Measurements from ENCODE around the gene RAD51B. TPM values are rescaled to one million over a fixed set of nuclear protein-coding genes. Genes with fewer than 3 reads are reported as not detected.
"Not testable (repeated sequence)": the region's sequence is repeated elsewhere in the genome, so short reads cannot be mapped to it uniquely, and the experiment has no call there.

The RAD51B gene
- total RNA-seq, 1 experiment from 2014 or later = 13.3 TPM

DNA sequence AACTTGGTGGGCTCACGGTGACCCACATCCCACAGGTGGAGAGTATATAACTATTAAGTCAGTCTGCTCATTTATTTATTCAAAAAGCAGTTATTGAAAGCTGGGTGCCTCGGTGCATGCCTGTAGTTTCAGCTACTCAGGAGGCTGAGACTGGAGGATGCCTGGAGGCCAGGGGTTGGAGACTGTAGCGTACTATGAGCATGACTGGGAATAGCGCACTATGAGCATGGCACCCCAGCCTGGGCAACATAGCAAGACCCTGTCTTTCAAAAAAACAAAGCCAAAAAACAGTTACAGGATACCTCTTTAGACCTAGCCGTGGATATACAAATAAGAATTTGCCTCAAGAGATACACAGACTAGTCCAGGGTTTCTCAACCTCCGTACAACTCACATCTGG lies 833.5 kb downstream of the RAD51B start:
- Histone ChIP-seq H3K9me3 (replicated peaks) (no peaks in the 10 kb centered on the region), H3K4me1 (peaks cover 44% of the 10 kb centered on the region), H3K27me3 (no peaks in the 10 kb centered on the region), H3K27ac (no peak overlapping the region), H3K4me3 (no peak overlapping the region), H3K36me3 (no peaks in the 10 kb centered on the region)
- DNase-seq = no peak

- Histone ChIP-seq H3K9me3 (replicated peaks) (no peaks in the 10 kb centered on the region), H3K4me3 (no peak overlapping the region), H3K27me3 (no peaks in the 10 kb centered on the region), H3K27ac (peak overlapping the region; percentile 93), H3K4me1 (peaks cover 51% of the 10 kb centered on the region), H3K36me3 (no peaks in the 10 kb centered on the region)
- no peak for DNase-seq
Observed at GRCh38 chr14:68653804-68654203, 834.2 kb downstream of the RAD51B start.

DNA sequence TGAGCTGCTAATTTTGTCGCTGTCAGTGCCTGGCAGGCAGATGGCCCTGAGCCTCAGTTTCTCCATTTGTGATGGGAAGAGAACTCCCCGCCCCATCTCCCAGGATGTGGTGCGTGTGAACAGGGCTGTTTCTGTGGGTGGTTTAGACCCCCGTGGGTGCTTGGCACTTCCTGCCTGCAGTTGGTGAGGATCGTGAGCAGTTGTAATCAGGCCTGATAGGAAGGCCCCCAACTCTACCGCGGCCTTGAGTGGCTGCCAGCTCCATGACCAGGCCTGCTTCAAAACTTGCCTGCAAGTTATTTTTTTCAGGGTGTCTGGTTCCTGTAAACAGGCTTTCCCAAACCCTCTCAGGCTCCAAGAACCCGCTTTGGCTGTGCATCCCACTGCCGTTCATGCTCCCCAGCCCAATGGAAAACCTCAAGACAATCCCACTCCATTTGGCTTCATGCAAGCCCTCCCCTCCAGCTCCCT lies 834.9 kb downstream of the RAD51B start:
- peaks cover 58% of the 10 kb centered on the region for H3K4me1 ChIP-seq
- peak overlapping the region; percentile 93 for H3K27ac ChIP-seq
- no peaks in the 10 kb centered on the region for H3K9me3 ChIP-seq (replicated peaks)
- no peaks in the 10 kb centered on the region for H3K36me3 ChIP-seq
- DNase-seq = peak; percentile 70 to 81
- H3K4me3 ChIP-seq = 0 out of 2 replicates have a peak overlapping the region, but pooled peaks have one; percentile 1
- no peaks in the 10 kb centered on the region for H3K27me3 ChIP-seq

- peak; percentile 96 to 98 for DNase-seq
- no peaks in the 10 kb centered on the region for H3K27me3 ChIP-seq
- H3K4me1 ChIP-seq = peaks cover 60% of the 10 kb centered on the region
- peak overlapping the region; percentile 93 for H3K27ac ChIP-seq
- no peaks in the 10 kb centered on the region for H3K36me3 ChIP-seq
- no peaks in the 10 kb centered on the region for H3K9me3 ChIP-seq (replicated peaks)
- peak overlapping the region; percentile 47 for H3K4me3 ChIP-seq
Observed at GRCh38 chr14:68655021-68655831, 835.6 kb downstream of the RAD51B start.

- Histone ChIP-seq H3K36me3 (no peaks in the 10 kb centered on the region), H3K4me3 (peak overlapping the region; percentile 47), H3K9me3 (replicated peaks) (no peaks in the 10 kb centered on the region), H3K27me3 (no peaks in the 10 kb centered on the region), H3K4me1 (peaks cover 56% of the 10 kb centered on the region), H3K27ac (peak overlapping the region; percentile 93)
- peak; percentile 36 to 53 for DNase-seq
Observed at GRCh38 chr14:68655911-68656316, 836.3 kb downstream of the RAD51B start.

DNA sequence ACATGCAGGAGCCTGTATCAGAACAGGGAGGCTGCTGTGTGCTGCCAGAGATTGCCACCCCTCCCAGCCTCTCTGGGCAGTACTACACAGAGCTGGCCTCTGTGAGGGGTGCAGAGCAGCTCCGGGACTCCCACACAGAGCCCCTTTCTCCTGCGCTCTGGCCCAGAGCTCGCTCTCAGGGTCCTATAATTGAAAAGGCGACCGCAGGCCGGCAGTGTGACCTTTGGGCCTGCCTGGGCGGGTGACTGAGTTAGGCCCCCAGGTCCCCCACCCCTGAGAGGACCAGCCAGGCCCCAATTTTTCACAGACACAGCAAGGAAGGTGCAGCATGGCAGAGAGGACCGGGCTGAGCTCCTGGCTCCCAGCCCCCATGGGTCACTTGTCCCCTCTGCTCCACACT lies 836.9 kb downstream of the RAD51B start:
- H3K9me3 ChIP-seq (replicated peaks) = no peaks in the 10 kb centered on the region

DNA sequence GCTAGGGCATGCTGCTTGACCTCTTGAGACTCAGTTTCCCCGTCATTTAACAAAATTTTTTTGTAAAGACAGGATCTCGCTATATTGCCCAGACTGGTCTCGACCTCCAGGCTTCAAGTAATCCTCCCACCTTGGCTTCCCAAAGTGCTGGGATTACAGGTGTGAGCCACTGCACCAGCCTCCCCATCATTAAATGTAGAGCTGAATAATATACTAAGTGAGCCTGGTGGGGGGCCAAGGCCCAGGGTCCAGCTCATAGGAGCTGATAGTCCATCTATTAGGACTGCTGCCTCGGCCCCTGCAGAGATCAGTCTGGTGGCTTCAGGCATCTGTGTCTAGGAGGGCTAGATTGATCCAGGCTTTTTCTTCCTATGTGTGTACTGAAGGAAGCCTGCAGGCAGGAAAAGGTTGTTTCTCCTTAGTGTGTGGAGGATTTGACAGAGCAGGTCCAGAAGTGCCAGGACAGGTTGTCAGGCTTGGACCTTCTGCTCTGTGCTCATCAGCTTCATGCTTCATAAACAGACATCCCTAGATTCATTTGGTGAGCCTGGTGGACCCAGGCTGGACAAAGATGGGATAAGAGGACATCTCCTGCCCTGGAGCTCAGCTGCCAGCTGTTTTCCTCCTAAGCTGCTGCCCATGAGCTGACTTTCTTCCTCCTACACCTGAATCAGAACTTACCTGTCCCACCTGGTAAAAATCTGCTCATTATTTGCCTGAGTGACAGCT lies 837.9 kb downstream of the RAD51B start:
- Histone ChIP-seq H3K9me3 (replicated peaks) (no peaks in the 10 kb centered on the region), H3K36me3 (no peaks in the 10 kb centered on the region), H3K27ac (no peak overlapping the region), H3K4me3 (no peak overlapping the region), H3K27me3 (no peaks in the 10 kb centered on the region), H3K4me1 (peaks cover 50% of the 10 kb centered on the region)
- DNase-seq = no peak

More for the DNA sequence above, 836.9 kb downstream of the RAD51B start:
- no peak for DNase-seq
- H3K27ac ChIP-seq = peak overlapping the region; percentile 93; the same call in 1 of the 2 replicates
- no peaks in the 10 kb centered on the region for H3K27me3 ChIP-seq
- no peak overlapping the region for H3K4me3 ChIP-seq
- H3K4me1 ChIP-seq = peaks cover 51% of the 10 kb centered on the region
- no peaks in the 10 kb centered on the region for H3K36me3 ChIP-seq

DNA sequence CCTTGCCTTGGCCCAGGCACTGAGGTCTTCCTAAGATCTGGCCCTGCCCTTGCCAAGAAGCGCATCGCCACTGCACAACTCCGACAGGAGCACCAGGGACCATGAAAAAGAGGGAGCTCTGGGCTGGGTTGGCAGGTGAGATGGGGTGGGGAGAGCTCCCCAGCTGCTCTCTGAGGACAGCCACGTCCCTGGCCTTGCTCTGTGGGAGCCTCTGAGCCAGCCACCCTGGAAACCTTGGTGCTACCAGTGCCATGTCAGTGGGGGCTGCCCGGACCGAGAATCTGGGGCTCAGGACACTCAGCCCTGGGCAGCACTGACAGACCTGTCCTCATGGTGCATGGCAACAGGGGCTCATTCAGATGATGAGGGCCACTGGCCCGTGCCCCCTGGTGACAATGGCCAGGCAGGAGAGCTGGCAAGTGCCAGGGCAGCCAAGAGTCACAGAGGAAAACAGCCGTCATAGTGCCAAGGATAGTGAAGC lies 838.5 kb downstream of the RAD51B start:
- Histone ChIP-seq H3K27me3 (no peaks in the 10 kb centered on the region), H3K4me1 (peaks cover 55% of the 10 kb centered on the region), H3K36me3 (no peaks in the 10 kb centered on the region), H3K4me3 (no peak overlapping the region), H3K9me3 (replicated peaks) (no peaks in the 10 kb centered on the region), H3K27ac (no peak overlapping the region)
- no peak for DNase-seq

- H3K4me3 ChIP-seq = no peak overlapping the region
- peaks cover 49% of the 10 kb centered on the region for H3K4me1 ChIP-seq
- DNase-seq = peak; percentile 38 to 60
Observed at GRCh38 chr14:68658943-68659931, 839.7 kb downstream of the RAD51B start.

GRCh38 chr14:68660495-68660894 lies 840.9 kb downstream of the RAD51B start:
- Histone ChIP-seq H3K27me3 (no peaks in the 10 kb centered on the region), H3K9me3 (replicated peaks) (no peaks in the 10 kb centered on the region), H3K4me1 (peaks cover 41% of the 10 kb centered on the region), H3K36me3 (no peaks in the 10 kb centered on the region), H3K4me3 (no peak overlapping the region), H3K27ac (no peak overlapping the region)
- DNase-seq = no peak

More at GRCh38 chr14:68658943-68659931, 839.7 kb downstream of the RAD51B start:
- H3K27me3 ChIP-seq = no peaks in the 10 kb centered on the region
- no peaks in the 10 kb centered on the region for H3K36me3 ChIP-seq
- H3K27ac ChIP-seq = peak overlapping the region; percentile 31; the same call in 1 of the 2 replicates
- no peaks in the 10 kb centered on the region for H3K9me3 ChIP-seq (replicated peaks)

DNA sequence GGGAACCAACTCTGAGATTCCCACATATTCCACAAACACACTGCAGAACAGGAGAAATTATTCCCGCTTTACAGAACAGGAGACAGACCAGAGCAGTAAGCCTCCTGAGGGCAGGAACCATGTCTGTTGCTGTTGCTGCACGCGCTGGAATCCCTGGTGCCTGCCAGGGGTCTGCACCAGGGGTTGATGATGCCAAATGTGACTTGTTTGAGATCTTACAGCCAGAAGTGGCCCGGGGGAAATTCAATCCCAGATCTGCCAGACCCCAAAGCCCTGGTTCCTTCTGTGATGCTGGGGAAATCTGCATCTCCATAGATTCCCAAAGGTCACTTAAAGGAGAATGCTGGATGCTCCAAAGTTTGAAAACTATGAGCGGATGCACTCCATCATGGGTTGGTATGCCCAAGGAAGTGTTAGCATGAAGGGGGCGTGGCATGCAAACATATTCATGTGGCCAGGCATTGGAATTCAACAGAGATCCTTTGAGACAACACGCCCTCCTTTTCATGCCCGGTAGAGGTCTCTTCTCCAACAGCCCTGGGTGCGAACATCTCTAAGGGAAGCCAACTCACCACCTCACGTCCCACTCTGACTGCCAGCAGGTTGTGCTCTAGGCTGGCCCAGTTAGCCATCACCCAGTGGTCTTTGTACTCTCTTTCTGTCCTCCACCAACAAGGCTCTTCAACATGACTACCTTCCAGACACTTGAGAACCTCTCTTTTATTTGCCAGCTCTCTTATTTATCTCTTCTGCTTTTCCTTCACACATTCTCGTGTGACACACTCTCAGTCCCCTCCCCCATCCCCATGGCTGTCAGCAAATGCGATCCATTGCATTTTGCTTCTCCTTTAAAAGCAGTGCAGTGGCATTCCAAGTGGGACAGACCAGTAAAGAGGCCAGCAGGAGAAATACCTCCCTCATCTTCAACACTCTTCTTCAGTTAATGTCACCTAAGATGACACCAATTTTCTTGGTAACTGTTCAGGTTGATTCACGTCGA lies 841.9 kb downstream of the RAD51B start:
- H3K4me1 ChIP-seq = peaks cover 39% of the 10 kb centered on the region
- DNase-seq = no peak
- H3K4me3 ChIP-seq = no peak overlapping the region
- H3K27ac ChIP-seq = peak overlapping the region; percentile 40
- no peaks in the 10 kb centered on the region for H3K9me3 ChIP-seq (replicated peaks)
- no peaks in the 10 kb centered on the region for H3K36me3 ChIP-seq
- H3K27me3 ChIP-seq = no peaks in the 10 kb centered on the region

- no peak overlapping the region for H3K4me3 ChIP-seq
- H3K36me3 ChIP-seq = no peaks in the 10 kb centered on the region
- H3K4me1 ChIP-seq = peaks cover 39% of the 10 kb centered on the region
- DNase-seq = peak; percentile 62 to 73
- no peaks in the 10 kb centered on the region for H3K27me3 ChIP-seq
- H3K9me3 ChIP-seq (replicated peaks) = no peaks in the 10 kb centered on the region
- peak overlapping the region; percentile 40 for H3K27ac ChIP-seq
Observed at GRCh38 chr14:68662392-68662791, 842.8 kb downstream of the RAD51B start.

- H3K4me1 ChIP-seq = peaks cover 39% of the 10 kb centered on the region
- H3K36me3 ChIP-seq; H3K4me3 ChIP-seq; H3K27me3 ChIP-seq; H3K9me3 ChIP-seq (replicated peaks); DNase-seq: not testable (repeated sequence)
- peak overlapping the region; percentile 40 for H3K27ac ChIP-seq
Observed at GRCh38 chr14:68662826-68663225, 843.2 kb downstream of the RAD51B start.

All from SJCRH30 (cell line).